Stimulated activated CD4-positive, alpha-beta T cell treated with anti-CD3 and anti-CD28 coated beads, Interleukin-12 subunit alpha, Interleukin-12 subunit beta, amount 100 ng/mL, for 48 hours (primary cell): ENCODE measurements around the gene MKNK1.

Experiments used
- DNase-seq, 3 donors: peaks; one replicate each; pipeline ENCODE4 v3.0.0-alpha.2; 2020; ENCODE audit warnings: low read depth in 2 of 3, low spot score in 1 of 3

The MKNK1 gene

GRCh38 chr1:46568461-46568891, 35.6 kb downstream of the MKNK1 start:
- DNase-seq, result no peak

GRCh38 chr1:46563341-46563740, 40.7 kb downstream of the MKNK1 start:
- no peak for DNase-seq

- DNase-seq, result no peak
Measured at GRCh38 chr1:46562498-46562897, 41.6 kb downstream of the MKNK1 start.

- DNase-seq, result no peak
Measured at GRCh38 chr1:46558966-46559365, 45.1 kb downstream of the MKNK1 start.

GRCh38 chr1:46558141-46558963, 45.7 kb downstream of the MKNK1 start:
- no peak for DNase-seq

- no peak for DNase-seq
Measured at GRCh38 chr1:46557403-46557802, 46.7 kb downstream of the MKNK1 start.

GRCh38 chr1:46556822-46557221, 47.2 kb downstream of the MKNK1 start:
- DNase-seq, result no peak

- DNase-seq, result no peak
Measured at GRCh38 chr1:46555826-46556619, 48.0 kb downstream of the MKNK1 start.

GRCh38 chr1:46554597-46555381, 49.3 kb downstream of the MKNK1 start:
- no peak for DNase-seq

- no peak for DNase-seq
Measured at GRCh38 chr1:46554236-46554596, 49.9 kb downstream of the MKNK1 start.

- no peak for DNase-seq
Measured at GRCh38 chr1:46553506-46553905, 50.6 kb downstream of the MKNK1 start.

- no peak for DNase-seq
Measured at GRCh38 chr1:46552357-46553237, 51.5 kb downstream of the MKNK1 start.

- DNase-seq, result no peak
Measured at GRCh38 chr1:46551597-46552095, 52.4 kb downstream of the MKNK1 start, which contains the start of gene KNCN. Gene KNCN, minus strand, starts transcription at chr1:46551647. Its CDS starts 432 bp downstream, at chr1:46551215.

- no peak for DNase-seq
Measured at GRCh38 chr1:46550751-46551231, 53.3 kb downstream of the MKNK1 start.

GRCh38 chr1:46549697-46550681, 54.1 kb downstream of the MKNK1 start:
- DNase-seq, result no peak

GRCh38 chr1:46547481-46548383, 56.3 kb downstream of the MKNK1 start:
- no peak for DNase-seq

- DNase-seq, result no peak
Measured at GRCh38 chr1:46546210-46546609, 57.9 kb downstream of the MKNK1 start.

- DNase-seq, result no peak
Measured at GRCh38 chr1:46545784-46546183, 58.3 kb downstream of the MKNK1 start.
